SK-N-SH (cell line): ENCODE results near the gene C1QTNF9B. TPM values are rescaled to one million over a fixed set of nuclear protein-coding genes. Genes with fewer than 3 reads are reported as not detected.
"Not testable (repeated sequence)": the region's sequence is repeated elsewhere in the genome, so short reads cannot be mapped to it uniquely, and the experiment has no call there.

Source experiments
- CTCF ChIA-PET: fragments of 300-600, 350-600 bp; formaldehyde crosslinking; extraction: SDS; loops from one replicate; lab custom pipeline; 2021; lab: Yijun Ruan, JAX
- POLR2A ChIA-PET: fragments of 350-600 bp; sonication (Branson Sonifier 250); formaldehyde crosslinking; extraction: SDS; loops from one replicate; lab custom pipeline; 2020; ENCODE audit warnings: antibody characterized with exemption, inconsistent platforms; lab: Yijun Ruan, JAX
- DNase-seq: peaks from one replicate; pipeline ENCODE4 v3.0.0; 2012
- H2AFZ ChIP-seq: fragments of 200-600 bp; sonication (generic); 2 replicates; pipeline ENCODE4 v1.8.1; 2016; ENCODE audit warnings: antibody characterized with exemption, mild to moderate bottlenecking, low read depth
- H3F3A ChIP-seq: fragments of 200-600 bp; sonication (generic); replicated peaks from 2 replicates; pipeline ENCODE3; 2016; ENCODE audit warnings: antibody characterized with exemption, mild to moderate bottlenecking; ENCODE audit not compliant: insufficient read depth
- H3K27ac ChIP-seq, 2 experiments: fragments of 200-500 bp in 1 of 2; fragments of 200-600 bp in 1 of 2; sonication (Bioruptor generic) in 1 of 2; sonication (generic), shearing (Covaris generic) in 1 of 2; 2 replicates each; pipeline versions ENCODE4 v1.5.1 to v1.6.1; 2014 to 2016; ENCODE audit warnings: low read depth in 2 of 2, inconsistent platforms in 1 of 2, low read length in 1 of 2, mild to moderate bottlenecking in 1 of 2, mixed read lengths in 1 of 2
- H3K27me3 ChIP-seq: fragments of 200-600 bp; sonication (generic), shearing (Covaris generic); 2 replicates; pipeline ENCODE4 v1.6.1; 2016; ENCODE audit warnings: mixed run types; ENCODE audit not compliant: insufficient read depth
- H3K36me3 ChIP-seq, 2 experiments: fragments of 200-500 bp in 1 of 2; fragments of 200-600 bp in 1 of 2; sonication (Bioruptor generic) in 1 of 2; sonication (generic) in 1 of 2; replicated peaks in 1 of 2; 2 replicates each; pipeline versions ENCODE3 to v1.5.1; 2014 to 2016; ENCODE audit warnings: low read length in 1 of 2, mild to moderate bottlenecking in 1 of 2; ENCODE audit not compliant: insufficient read depth in 2 of 2, control insufficient read depth in 1 of 2
- H3K4me1 ChIP-seq, 2 experiments: fragments of 200-500 bp in 1 of 2; fragments of 200-600 bp in 1 of 2; sonication (Bioruptor generic) in 1 of 2; sonication (generic), shearing (Covaris generic) in 1 of 2; 2 replicates each; pipeline versions ENCODE4 v1.5.1 to v1.6.1; 2014 to 2016; ENCODE audit warnings: low read depth in 1 of 2, low read length in 1 of 2, mixed run types in 1 of 2; ENCODE audit not compliant: insufficient read depth in 2 of 2, control insufficient read depth in 1 of 2
- H3K4me2 ChIP-seq: fragments of 200-600 bp; sonication (generic), shearing (Covaris generic); 2 replicates; pipeline ENCODE4 v1.6.1; 2017; ENCODE audit warnings: mixed run types
- H3K4me3 ChIP-seq, 2 experiments: fragments of 200-500 bp in 1 of 2; fragments of 200-600 bp in 1 of 2; sonication (Bioruptor generic) in 1 of 2; sonication (generic), shearing (Covaris generic) in 1 of 2; 2 replicates each; pipeline versions ENCODE4 v1.5.1 to v1.8.1; 2014 to 2016; ENCODE audit warnings: low read depth in 2 of 2, inconsistent platforms in 1 of 2, low read length in 1 of 2, mild to moderate bottlenecking in 1 of 2, mixed read lengths in 1 of 2, moderate library complexity in 1 of 2
- H3K79me2 ChIP-seq: fragments of 200-600 bp; sonication (generic); 2 replicates; pipeline ENCODE4 v1.8.1; 2017; ENCODE audit warnings: mild to moderate bottlenecking; ENCODE audit not compliant: insufficient read depth
- H3K9ac ChIP-seq: fragments of 200-600 bp; sonication (generic); 2 replicates; pipeline ENCODE4 v1.6.1; 2017; ENCODE audit warnings: mixed run types
- H3K9me2 ChIP-seq: fragments of 200-600 bp; sonication (generic); 2 replicates; pipeline ENCODE4 v1.6.1; 2017; ENCODE audit warnings: mixed run types
- H3K9me3 ChIP-seq: fragments of 200-600 bp; sonication (generic); 2 replicates; pipeline ENCODE4 v1.6.1; 2017; ENCODE audit warnings: mixed run types, mild to moderate bottlenecking, moderate library complexity
- H4K20me1 ChIP-seq: fragments of 200-600 bp; sonication (generic); 2 replicates; pipeline ENCODE4 v1.6.1; 2017; ENCODE audit warnings: mild to moderate bottlenecking, mixed run types; ENCODE audit not compliant: insufficient read depth
- CHD2 ChIP-seq: fragments of 150-350 bp; IDR thresholded peaks from 2 replicates; pipeline ENCODE4 v1.6.1; 2018; ENCODE audit warnings: low read length; ENCODE audit not compliant: partially characterized antibody
- EP300 ChIP-seq, 2 experiments: IDR thresholded peaks; 2 replicates each; pipeline versions ENCODE4 v1.4.0 to v1.6.1; 2012; ENCODE audit warnings: borderline replicate concordance in 1 of 2, low read depth in 1 of 2, low read length in 1 of 2
- FOXJ3 ChIP-seq: sonication (generic); formaldehyde crosslinking; IDR thresholded peaks from 2 replicates; pipeline ENCODE4 v1.5.1; 2020; ENCODE audit warnings: mild to moderate bottlenecking, missing genetic modification reagents
- FOXM1 ChIP-seq: IDR thresholded peaks from 2 replicates; pipeline ENCODE4 v1.4.0; 2012; ENCODE audit warnings: low read depth, mild to moderate bottlenecking
- GATA2 ChIP-seq: sonication (generic); formaldehyde crosslinking; IDR thresholded peaks from 2 replicates; pipeline ENCODE4 v1.5.0; 2020; ENCODE audit warnings: mild to moderate bottlenecking, missing genetic modification reagents
- MAX ChIP-seq: IDR thresholded peaks from 2 replicates; pipeline ENCODE4 v1.4.0; 2012; ENCODE audit warnings: low read depth
- MEF2A ChIP-seq: IDR thresholded peaks from 2 replicates; pipeline ENCODE4 v1.4.0; 2012; ENCODE audit warnings: low read depth, borderline replicate concordance
- NRF1 ChIP-seq: IDR thresholded peaks from 2 replicates; pipeline ENCODE4 v1.6.1; 2012; ENCODE audit warnings: low read depth, mild to moderate bottlenecking, low read length
- REST ChIP-seq: IDR thresholded peaks from 2 replicates; pipeline ENCODE4 v1.6.1; 2012; ENCODE audit warnings: mild to moderate bottlenecking, low read depth, low read length, moderate library complexity
- SMC3 ChIP-seq: IDR thresholded peaks from 2 replicates; pipeline ENCODE4 v1.6.1; 2012; ENCODE audit warnings: low read depth, low read length, improper control_type of control experiment
- TAF1 ChIP-seq: IDR thresholded peaks from 2 replicates; pipeline ENCODE4 v1.6.1; 2012; ENCODE audit warnings: low read depth, mild to moderate bottlenecking, low read length, moderate library complexity, borderline replicate concordance
- TEAD4 ChIP-seq: IDR thresholded peaks from 2 replicates; pipeline ENCODE4 v1.4.0; 2012; ENCODE audit warnings: mild to moderate bottlenecking, borderline replicate concordance; ENCODE audit not compliant: insufficient read depth
- WGBS: methylation state at CpG from one replicate; pipeline ENCODE4 v1.1.6; 2017; ENCODE audit warnings: low lambda C conversion rate; 5-methylcytosine and 5-hydroxymethylcytosine counted together
- polyA plus RNA-seq, 3 experiments: library from polyadenylated mRNA; depleted of rRNA; stranded (reverse); fragments of >200 nt; gene quantifications; 2 replicates each; pipeline ENCODE4 v1.2.3, GENCODE V29; 2012
- TF ChIP-seq, protein P1 (sequence below): fragments of 200-600 bp; sonication (generic); IDR thresholded peaks from 2 replicates; pipeline ENCODE4 v1.6.1; 2017; ENCODE audit warnings: antibody characterized with exemption, mild to moderate bottlenecking, moderate library complexity
- TF ChIP-seq, protein P2 (sequence below): fragments of 150-350 bp; IDR thresholded peaks from 2 replicates; pipeline ENCODE4 v1.6.1; 2016; ENCODE audit warnings: mild to moderate bottlenecking, low read depth, low read length

The C1QTNF9B gene
- polyA plus RNA-seq, 1 of the 3 experiments (the other 2 are of a cell fraction): not detected

DNA sequence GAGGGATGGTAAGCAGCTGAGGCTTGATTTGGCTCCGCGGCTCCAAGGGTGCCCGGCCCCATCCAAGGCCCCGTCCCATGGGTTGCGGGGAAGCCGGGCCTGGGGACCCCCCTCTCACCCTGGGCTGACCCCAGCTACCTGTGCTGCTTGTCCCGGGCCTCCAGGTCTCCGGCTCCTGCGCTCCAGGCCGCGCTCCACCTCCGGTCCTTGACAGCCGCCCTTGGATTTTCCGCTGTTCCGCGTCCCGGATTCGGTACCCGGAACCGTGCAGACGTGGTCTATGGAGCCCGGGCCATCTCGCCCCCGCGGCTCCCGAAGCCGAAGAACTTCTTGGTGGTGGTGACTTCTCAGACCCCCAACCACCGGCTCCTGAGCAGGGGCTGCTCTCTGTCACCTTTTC lies 48.3 kb upstream of the C1QTNF9B start:
- Histone ChIP-seq H4K20me1 (no peaks in the 10 kb centered on the region), H3K4me1 (no peaks in the 10 kb centered on the region; a peak in 1 of 4 replicates), H3K36me3 (no peaks in the 10 kb centered on the region), H3K27ac (no peak overlapping the region), H3K27me3 (no peaks in the 10 kb centered on the region), H3K9me2 (no peaks in the 10 kb centered on the region), H3K79me2 (no peaks in the 10 kb centered on the region), H3F3A (no peaks in the 10 kb centered on the region), H3K4me3 (no peak overlapping the region), H2AFZ (no peak overlapping the region), H3K9me3 (no peaks in the 10 kb centered on the region; the same call in 1 of the 2 replicates), H3K4me2 (no peak overlapping the region), H3K9ac (no peak overlapping the region)
- no peak for TF ChIP-seq MEF2A
- ChIA-PET POLR2A (no interaction called here), CTCF (no interaction called here)
- peak; percentile 11 for DNase-seq
- 94% methylated on average over 26 of the region's 28 CpGs for WGBS

DNA sequence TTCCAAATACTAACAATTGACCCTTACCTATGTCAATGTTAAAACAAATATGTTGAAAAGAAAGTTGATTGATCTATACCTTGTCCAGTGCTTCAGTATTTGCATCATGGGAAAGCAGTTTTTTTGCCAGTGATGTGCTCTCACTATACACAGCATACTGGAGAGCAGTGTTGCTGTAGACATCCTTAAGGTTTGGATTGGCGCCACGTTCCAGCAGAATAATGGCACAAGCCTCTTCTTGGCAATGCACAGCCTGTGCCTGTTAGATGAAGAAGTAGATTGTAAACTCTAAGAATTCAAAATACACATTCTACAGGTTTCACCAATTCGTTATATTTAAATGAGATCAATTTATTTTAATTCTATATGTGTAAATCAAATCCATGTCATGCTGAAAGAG lies 43.9 kb upstream of the C1QTNF9B start:
- 76% methylated on average over 3 of the region's 3 CpGs for WGBS
- Histone ChIP-seq H3K4me2 (no peak overlapping the region), H4K20me1 (no peaks in the 10 kb centered on the region), H2AFZ (no peak overlapping the region), H3K27ac (no peak overlapping the region), H3K36me3 (no peaks in the 10 kb centered on the region), H3K4me1 (no peaks in the 10 kb centered on the region), H3K9me2 (no peaks in the 10 kb centered on the region), H3K79me2 (no peaks in the 10 kb centered on the region), H3K9me3 (no peaks in the 10 kb centered on the region; the same call in 1 of the 2 replicates), H3F3A (no peaks in the 10 kb centered on the region), H3K4me3 (no peak overlapping the region), H3K27me3 (no peaks in the 10 kb centered on the region), H3K9ac (no peak overlapping the region)
- ChIA-PET POLR2A (no interaction called here), CTCF (interaction anchor here (1.5 kb wide), 1 partner anchor 20 kb away, joined by 4 read pairs; no protein-coding TSS in a partner anchor)
- no peak for TF ChIP-seq FOXM1
- no peak for TF ChIP-seq MAX
- no peak for TF ChIP-seq CHD2
- TF ChIP-seq TAF1: no peak
- no peak for TF ChIP-seq FOXJ3 (CRISPR knock-in tag)
- TF ChIP-seq REST: no peak
- TF ChIP-seq, protein P1, sequence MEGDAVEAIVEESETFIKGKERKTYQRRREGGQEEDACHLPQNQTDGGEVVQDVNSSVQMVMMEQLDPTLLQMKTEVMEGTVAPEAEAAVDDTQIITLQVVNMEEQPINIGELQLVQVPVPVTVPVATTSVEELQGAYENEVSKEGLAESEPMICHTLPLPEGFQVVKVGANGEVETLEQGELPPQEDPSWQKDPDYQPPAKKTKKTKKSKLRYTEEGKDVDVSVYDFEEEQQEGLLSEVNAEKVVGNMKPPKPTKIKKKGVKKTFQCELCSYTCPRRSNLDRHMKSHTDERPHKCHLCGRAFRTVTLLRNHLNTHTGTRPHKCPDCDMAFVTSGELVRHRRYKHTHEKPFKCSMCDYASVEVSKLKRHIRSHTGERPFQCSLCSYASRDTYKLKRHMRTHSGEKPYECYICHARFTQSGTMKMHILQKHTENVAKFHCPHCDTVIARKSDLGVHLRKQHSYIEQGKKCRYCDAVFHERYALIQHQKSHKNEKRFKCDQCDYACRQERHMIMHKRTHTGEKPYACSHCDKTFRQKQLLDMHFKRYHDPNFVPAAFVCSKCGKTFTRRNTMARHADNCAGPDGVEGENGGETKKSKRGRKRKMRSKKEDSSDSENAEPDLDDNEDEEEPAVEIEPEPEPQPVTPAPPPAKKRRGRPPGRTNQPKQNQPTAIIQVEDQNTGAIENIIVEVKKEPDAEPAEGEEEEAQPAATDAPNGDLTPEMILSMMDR: no peak
- TF ChIP-seq GATA2: no peak
- no peak for TF ChIP-seq TEAD4
- TF ChIP-seq MEF2A: no peak
- TF ChIP-seq NRF1: no peak
- no peak for TF ChIP-seq SMC3
- TF ChIP-seq EP300 (IDR thresholded peaks at IDR 0.05; ENCODE audit: borderline replicate concordance in 1 of 2, low read depth in 1 of 2, low read length in 1 of 2): no peak
- TF ChIP-seq, protein P2, sequence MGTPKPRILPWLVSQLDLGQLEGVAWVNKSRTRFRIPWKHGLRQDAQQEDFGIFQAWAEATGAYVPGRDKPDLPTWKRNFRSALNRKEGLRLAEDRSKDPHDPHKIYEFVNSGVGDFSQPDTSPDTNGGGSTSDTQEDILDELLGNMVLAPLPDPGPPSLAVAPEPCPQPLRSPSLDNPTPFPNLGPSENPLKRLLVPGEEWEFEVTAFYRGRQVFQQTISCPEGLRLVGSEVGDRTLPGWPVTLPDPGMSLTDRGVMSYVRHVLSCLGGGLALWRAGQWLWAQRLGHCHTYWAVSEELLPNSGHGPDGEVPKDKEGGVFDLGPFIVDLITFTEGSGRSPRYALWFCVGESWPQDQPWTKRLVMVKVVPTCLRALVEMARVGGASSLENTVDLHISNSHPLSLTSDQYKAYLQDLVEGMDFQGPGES: no peak
- no peak for DNase-seq

DNA sequence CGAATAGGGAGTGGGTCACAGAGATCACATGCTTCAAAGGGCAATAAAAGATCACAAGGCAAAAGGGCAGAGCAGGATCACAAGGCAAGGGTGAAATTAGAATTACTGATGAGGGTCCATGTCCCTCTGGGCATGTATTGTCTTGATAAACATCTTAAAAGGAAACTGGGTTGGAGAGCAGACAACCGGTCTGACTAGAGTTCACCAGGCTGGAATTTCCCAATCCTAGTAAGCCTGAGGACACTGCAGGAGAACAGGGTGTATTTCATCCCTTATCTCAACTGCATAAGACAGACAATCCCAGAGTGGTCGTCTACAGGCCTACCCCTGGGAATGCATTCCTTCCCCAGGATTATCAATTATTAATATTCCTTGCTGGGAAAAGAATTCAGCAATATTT lies 42.4 kb upstream of the C1QTNF9B start:
- H4K20me1 ChIP-seq, H3K79me2 ChIP-seq, CTCF ChIA-PET, H2AFZ ChIP-seq, H3K4me3 ChIP-seq, POLR2A ChIA-PET, H3K9me3 ChIP-seq, H3K4me1 ChIP-seq, DNase-seq, H3K27ac ChIP-seq, H3K9ac ChIP-seq, H3K4me2 ChIP-seq, H3F3A ChIP-seq, H3K9me2 ChIP-seq, H3K36me3 ChIP-seq, H3K27me3 ChIP-seq: not testable (repeated sequence)
- WGBS: 32% methylated on average over 3 of the region's 3 CpGs
